GM19351 (cell line): ENCODE data around the gene XYLT1.

Source experiments
- ATAC-seq: cut with Tn5 transposase; IDR thresholded peaks from one replicate; pipeline ENCODE4 v1.9.1; 2021; ENCODE audit warnings: mild to moderate bottlenecking, moderate library complexity; ENCODE audit not compliant: unreplicated experiment

XYLT1 gene

GRCh38 chr16:17129971-17130370 is 340.8 kb downstream of the XYLT1 start:
- no peak for ATAC-seq

- no peak for ATAC-seq
Observed at GRCh38 chr16:17128791-17129190, 342.0 kb downstream of the XYLT1 start.

- no peak for ATAC-seq
Observed at GRCh38 chr16:17126156-17126555, 344.6 kb downstream of the XYLT1 start.

- no peak for ATAC-seq
Observed at GRCh38 chr16:17125671-17126070, 345.1 kb downstream of the XYLT1 start.

GRCh38 chr16:17117906-17118577 is 352.7 kb downstream of the XYLT1 start:
- ATAC-seq: no peak

GRCh38 chr16:17116595-17117322 is 354.0 kb downstream of the XYLT1 start:
- ATAC-seq: no peak

GRCh38 chr16:17109413-17109812 is 361.3 kb downstream of the XYLT1 start:
- ATAC-seq: no peak

GRCh38 chr16:17108596-17108995 is 362.2 kb downstream of the XYLT1 start:
- no peak for ATAC-seq

- ATAC-seq: no peak
Observed at GRCh38 chr16:17107450-17107849, 363.3 kb downstream of the XYLT1 start.

- peak; percentile 43 for ATAC-seq
Observed at GRCh38 chr16:17106243-17106791, 364.4 kb downstream of the XYLT1 start.

- ATAC-seq: no peak
Observed at GRCh38 chr16:17105239-17105797, 365.4 kb downstream of the XYLT1 start.

- ATAC-seq: no peak
Observed at GRCh38 chr16:17104654-17105053, 366.1 kb downstream of the XYLT1 start.

GRCh38 chr16:17103216-17103615 is 367.5 kb downstream of the XYLT1 start:
- no peak for ATAC-seq

- ATAC-seq: no peak
Observed at GRCh38 chr16:17101646-17102045, 369.1 kb downstream of the XYLT1 start.

- ATAC-seq: no peak
Observed at GRCh38 chr16:17098685-17099084, 372.1 kb downstream of the XYLT1 start.

- ATAC-seq: no peak
Observed at GRCh38 chr16:17084130-17084529, 386.6 kb downstream of the XYLT1 start.

- ATAC-seq: no peak
Observed at GRCh38 chr16:17083628-17084027, 387.1 kb downstream of the XYLT1 start.

- no peak for ATAC-seq
Observed at GRCh38 chr16:17082095-17082882, 388.5 kb downstream of the XYLT1 start.

- no peak for ATAC-seq
Observed at GRCh38 chr16:17080105-17080504, 390.7 kb downstream of the XYLT1 start.

- ATAC-seq: no peak
Observed at GRCh38 chr16:17078931-17079631, 391.7 kb downstream of the XYLT1 start.
